Adrenal gland (tissue), 12 donors: ENCODE measurements around the gene MAP3K12. TPM values are rescaled to one million over a fixed set of nuclear protein-coding genes. Genes with fewer than 3 reads are reported as not detected.
A peak's percentile ranks its signal among the peaks of the same experiment; 100 is the strongest.

Experiments used
- DNase-seq, 7 donors: peaks; one replicate each; pipeline ENCODE4 v3.0.0-alpha.2; 2019 to 2020
- H3K27ac ChIP-seq, 5 donors: fragments of 200-600 bp; sonication (generic) in 4 of 5; 1 replicate in 3 of 5; 2 replicates in 2 of 5; pipeline versions ENCODE4 v1.5.1 to v1.8.0; 2016 to 2020; ENCODE audit warnings: mild to moderate bottlenecking in 1 of 5
- H3K27me3 ChIP-seq: fragments of 200-600 bp; 2 replicates; pipeline ENCODE4 v1.8.0; 2021
- H3K36me3 ChIP-seq, 2 donors: fragments of 200-600 bp; replicated peaks in 1 of 2; 1 replicate in 1 of 2; 2 replicates in 1 of 2; pipeline versions ENCODE4 v1.5.1 to v1.8.0; 2018 to 2022
- H3K4me1 ChIP-seq, 2 donors: fragments of 200-600 bp; replicated peaks in 1 of 2; 1 replicate in 1 of 2; 2 replicates in 1 of 2; pipeline versions ENCODE4 v1.5.1 to v1.8.0; 2018 to 2021
- H3K4me3 ChIP-seq, 4 donors: fragments of 200-600 bp; sonication (generic) in 3 of 4; one replicate each; pipeline ENCODE4 v1.5.1; 2016 to 2018
- H3K9me3 ChIP-seq, 3 donors: fragments of 200-600 bp; sonication (generic) in 1 of 3; replicated peaks in 1 of 3; 1 replicate in 2 of 3; 2 replicates in 1 of 3; pipeline versions ENCODE4 v1.5.1 to v1.8.0; 2016 to 2021
- CTCF ChIP-seq, 6 experiments: fragments of 450-650 bp in 4 of 6; fragments of 200-600 bp in 2 of 6; sonication (generic) in 1 of 6; IDR thresholded peaks; 1 replicate in 5 of 6; 2 replicates in 1 of 6; pipeline versions ENCODE4 v1.5.1 to v1.8.0; 2016 to 2021; ENCODE audit warnings: antibody characterized with exemption in 6 of 6, mild to moderate bottlenecking in 2 of 6, moderate library complexity in 1 of 6
- POLR2A ChIP-seq, 2 donors: fragments of 450-650 bp; IDR thresholded peaks; one replicate each; pipeline ENCODE4 v1.6.1; 2017; ENCODE audit warnings: antibody characterized with exemption in 2 of 2, mild to moderate bottlenecking in 2 of 2, moderate library complexity in 1 of 2
- WGBS, 4 donors: extraction: QIAGEN DNeasy Blood & Tissue Kit in 2 of 4; methylation state at CpG; one replicate each; pipeline versions ENCODE4 v1.1.5 to v1.1.7; 2013 to 2017; 5-methylcytosine and 5-hydroxymethylcytosine counted together
- intact Hi-C, 2 donors: fragments of 100-400 bp; cut with DNase I; formaldehyde crosslinking; loops; one replicate each; pipeline versions ENCODE4 v1.14.1 to v1.15.0; 2022 to 2023
- polyA plus RNA-seq, 3 donors: library from polyadenylated mRNA; stranded (reverse); fragments of 200-250 nt in 2 of 3; fragments of 350-450 nt in 1 of 3; fragmentation: Illumina TruSeq in 1 of 3; extraction: RNeasy Lipid Tissue Mini Kit (QIAGEN cat#74804) in 1 of 3; gene quantifications; one replicate each; pipeline ENCODE4 v1.2.3, GENCODE V29; 2013 to 2014
- total RNA-seq, 9 donors: library from RNA; depleted of rRNA in 4 of 9; stranded (reverse); fragments of >200 nt in 4 of 9; fragments of 120-200 nt in 1 of 9; fragmentation: NEBNext Ultra II Directional in 1 of 9; extraction: Animal tissue kit (Norgen Biotek cat#: 25700) in 1 of 9; gene quantifications; one replicate each; pipeline versions ENCODE4 v1.1.0 to v1.2.4, GENCODE V29; 2013 to 2023
- donor health status: healthy with polysubstance abuse.
- donor health status: Bipolar disorder and iron deficiency.
- donor health status: DM: yes; HTN: yes; CAD: no.
- donor health status: DM: no; HTN: no; CAD: no.
- donor health status: DM: no; HTN: no; CAD: no.
- donor health status: DM: yes; HTN: yes; CAD: no.

The MAP3K12 gene
- total and polyA plus RNA-seq, 12 donors, result 6.9 to 85.1 (median 16.9) TPM

DNA sequence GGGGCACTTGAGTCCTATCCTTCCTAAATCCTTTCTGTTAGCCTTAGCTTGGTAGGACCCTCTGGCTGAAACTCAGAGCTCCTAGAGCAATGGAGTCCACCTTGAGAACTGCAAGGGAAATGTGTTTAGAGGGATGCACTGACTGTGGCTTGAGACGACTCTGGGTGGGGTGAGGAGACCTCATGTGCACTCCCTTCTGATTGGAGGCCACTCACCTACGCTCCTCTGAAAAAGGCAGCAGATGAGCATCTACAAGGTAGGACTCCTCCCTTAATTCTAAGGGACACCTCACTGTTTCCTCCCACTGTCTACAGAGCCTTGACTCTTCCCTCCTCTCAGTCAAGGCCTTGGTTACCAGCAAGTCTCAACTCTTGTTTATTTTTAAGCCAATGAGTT lies 1.0 kb downstream of the MAP3K12 start:
- 80 to 86% (median 83%) methylated on average over 2 of the region's 2 CpGs for WGBS, 4 donors
- Histone ChIP-seq H3K4me3 (no peak overlapping the region), H3K27ac (peak overlapping the region in 2 of 5 donors; percentile 30 to 93), H3K4me1 (peaks cover 27 to 43% of the 10 kb centered on the region in 2 donors), H3K9me3 (no peaks in the 10 kb centered on the region), H3K36me3 (no peaks in the 10 kb centered on the region), H3K27me3 (no peaks in the 10 kb centered on the region)
- intact Hi-C loops, result no loop called here
- DNase-seq, result no peak
- no peak for TF ChIP-seq CTCF (IDR thresholded peaks at IDR 0.05)
- TF ChIP-seq POLR2A (IDR thresholded peaks at IDR 0.05), result no peak

DNA sequence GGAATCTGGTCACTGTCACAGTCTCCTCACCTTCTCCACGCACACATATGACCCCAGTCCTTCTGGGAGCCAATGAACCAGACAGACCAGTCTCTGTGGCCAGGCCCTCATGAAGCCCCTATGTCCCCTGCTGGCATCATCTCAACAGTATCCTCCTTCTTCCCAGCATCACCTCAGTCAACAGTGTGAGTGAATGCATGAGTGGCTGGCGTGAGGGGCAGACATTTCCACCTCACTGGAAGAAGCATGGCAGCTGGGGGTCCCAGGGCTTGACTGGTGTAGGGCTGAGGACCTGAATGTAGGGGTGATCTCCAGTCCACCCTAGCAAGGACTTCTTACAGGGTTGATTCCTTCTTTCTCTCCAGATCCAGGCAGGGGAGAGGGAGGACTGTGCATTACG lies 1.8 kb downstream of the MAP3K12 start:
- Histone ChIP-seq H3K27ac (peak overlapping the region in 1 of 5 donors; percentile 37), H3K36me3 (no peaks in the 10 kb centered on the region), H3K27me3 (no peaks in the 10 kb centered on the region), H3K4me3 (no peak overlapping the region), H3K9me3 (no peaks in the 10 kb centered on the region), H3K4me1 (peaks cover 29 to 41% of the 10 kb centered on the region in 2 donors)
- intact Hi-C loops, result no loop called here
- 90 to 96% (median 94%) methylated on average over 2 to 3 of the region's 3 CpGs for WGBS, 4 donors
- DNase-seq, result no peak
- no peak for TF ChIP-seq CTCF (IDR thresholded peaks at IDR 0.05)
- no peak for TF ChIP-seq POLR2A (IDR thresholded peaks at IDR 0.05)

DNA sequence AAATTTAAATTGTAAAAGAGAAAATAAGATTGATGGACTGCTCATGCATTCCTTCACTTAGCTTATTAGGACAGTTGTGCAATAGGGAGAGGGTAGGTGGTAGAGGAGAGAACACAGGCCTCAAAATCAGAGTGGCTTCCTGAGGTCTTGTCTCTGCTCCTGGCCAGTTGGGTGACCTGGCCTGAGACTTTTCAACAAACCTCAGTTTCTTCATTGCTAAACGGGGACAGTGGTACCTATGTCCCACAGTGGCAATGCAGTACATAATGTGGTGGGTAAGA lies 2.6 kb downstream of the MAP3K12 start:
- TF ChIP-seq POLR2A (IDR thresholded peaks at IDR 0.05) (no peak), CTCF (IDR thresholded peaks at IDR 0.05) (no peak)
- no peaks in the 10 kb centered on the region for H3K9me3 ChIP-seq
- intact Hi-C loops, result no loop called here
- peaks cover 30 to 40% of the 10 kb centered on the region in 2 donors for H3K4me1 ChIP-seq
- 46 to 100% (median 73%) methylated on average over 1 of the region's 1 CpG for WGBS, 4 donors
- peak overlapping the region in 2 of 5 donors; percentile 37 to 71 for H3K27ac ChIP-seq
- peak overlapping the region in 1 of 4 donors; percentile 7 for H3K4me3 ChIP-seq
- no peak for DNase-seq
- no peaks in the 10 kb centered on the region for H3K36me3 ChIP-seq
- H3K27me3 ChIP-seq, result no peaks in the 10 kb centered on the region

GRCh38 chr12:53495903-53496751 lies 3.1 kb downstream of the MAP3K12 start:
- WGBS, 4 donors, result 40 to 46% (median 44%) methylated on average over 5 of the region's 5 CpGs
- no peaks in the 10 kb centered on the region for H3K9me3 ChIP-seq
- TF ChIP-seq CTCF (IDR thresholded peaks at IDR 0.05), result no peak
- TF ChIP-seq POLR2A (IDR thresholded peaks at IDR 0.05), result no peak
- intact Hi-C loops, result no loop called here
- peak overlapping the region in 1 of 4 donors; percentile 7 for H3K4me3 ChIP-seq
- H3K36me3 ChIP-seq, result no peaks in the 10 kb centered on the region
- no peaks in the 10 kb centered on the region for H3K27me3 ChIP-seq
- peaks cover 26 to 37% of the 10 kb centered on the region in 2 donors for H3K4me1 ChIP-seq
- peak in 5 of 7 donors; percentile 54 to 82 (median 66) for DNase-seq
- H3K27ac ChIP-seq, result peak overlapping the region in 3 of 5 donors; percentile 22 to 71 (median 37)
